ENCODE results near the gene ATG2A. TPM values are rescaled to one million over a fixed set of nuclear protein-coding genes. Genes with fewer than 3 reads are reported as not detected.

The ATG2A gene
- total and polyA plus RNA-seq, 10 of the 15 experiments (the other 5 are each of a cell fraction or from before 2014, with no cell fraction given): 0.08 to 19.0 (median 4.6) TPM

- Histone ChIP-seq H3K9ac (ENCODE audit: control insufficient read depth, insufficient read depth, low read length) (no peak overlapping the region), H3K36me3 (ENCODE audit: control insufficient read depth in 2 of 2, insufficient read depth in 2 of 2, low read length in 1 of 2) (peaks cover 0 to 6% of the 10 kb centered on the region in 2 experiments; a peak in 3 of 4 replicates), H2AFZ (ENCODE audit: control insufficient read depth, low read depth, low read length) (no peak overlapping the region), H3K4me2 (ENCODE audit: control insufficient read depth, insufficient read depth) (no peak overlapping the region), H4K20me1 (ENCODE audit: control insufficient read depth, insufficient read depth) (no peaks in the 10 kb centered on the region), H3K79me2 (ENCODE audit: control insufficient read depth, insufficient read depth, low read length) (peaks cover 11% of the 10 kb centered on the region), H3K9me3 (replicated peaks; ENCODE audit: control insufficient read depth, insufficient read depth, low read length) (no peaks in the 10 kb centered on the region), H3K27ac (ENCODE audit: control insufficient read depth, insufficient read depth) (no peak overlapping the region), H3K27me3 (replicated peaks in 1 of 2; ENCODE audit: control insufficient read depth in 2 of 2, insufficient read depth in 2 of 2, low read length in 1 of 2) (no peaks in the 10 kb centered on the region), H3K4me3 (no peak overlapping the region), H3K4me1 (ENCODE audit: control insufficient read depth, insufficient read depth, low read length) (peaks cover 6% of the 10 kb centered on the region)
- in situ Hi-C loops (cut with MboI) (no loop called here), intact Hi-C loops (cut with micrococcal nuclease; ENCODE audit: unreplicated experiment) (no loop called here)
- ATAC-seq (no peak), DNase-seq (ENCODE audit: low read depth, low spot score) (no peak), FAIRE-seq (no peak)
- no peak for TF ChIP-seq ZBTB40 (IDR thresholded peaks at IDR 0.05; ENCODE audit: borderline replicate concordance)
- TF ChIP-seq POLR2A (IDR thresholded peaks at IDR 0.05; ENCODE audit: low read depth, low read length): no peak
- no peak for TF ChIP-seq WRNIP1 (IDR thresholded peaks at IDR 0.05; ENCODE audit: borderline replicate concordance, low read depth, low read length)
- TF ChIP-seq ELK1 (IDR thresholded peaks at IDR 0.05; ENCODE audit: low read depth, low read length): no peak
- RAD21 ChIA-PET (ENCODE audit: unreplicated experiment): no interaction called here
- WGBS (ENCODE audit: insufficient coverage, insufficient replicate concordance, low lambda C conversion rate, missing lambda C conversion rate): 85% methylated on average over 17 of the region's 17 CpGs
- POLR2A ChIA-PET: no interaction called here
- SMC1A ChIA-PET (ENCODE audit: uncharacterized antibody, unreplicated experiment): no interaction called here
- CTCF ChIA-PET: no interaction called here
- no TSS peak for BruUV-seq (replicated peaks)
Observed at GRCh38 chr11:64914123-64914522, 2.9 kb downstream of the ATG2A start.
